Loucy (cell line): ENCODE results near the gene IFI35.

Source experiments
- H2AFZ ChIP-seq: fragments of 200-600 bp; sonication (generic); 2 replicates; pipeline ENCODE4 v1.6.0; 2016; ENCODE audit warnings: antibody characterized with exemption, mild to moderate bottlenecking, low read length, moderate library complexity
- H3F3A ChIP-seq: fragments of 200-600 bp; 2 replicates; pipeline ENCODE4 v1.6.0; 2016; ENCODE audit warnings: antibody characterized with exemption, low read depth, mild to moderate bottlenecking
- H3K27me3 ChIP-seq: fragments of 200-600 bp; sonication (generic); 2 replicates; pipeline ENCODE4 v1.6.1; 2014; ENCODE audit warnings: low read length, mild to moderate bottlenecking; ENCODE audit not compliant: insufficient read depth, poor library complexity, severe bottlenecking
- H3K36me3 ChIP-seq: fragments of 200-600 bp; sonication (generic); 2 replicates; pipeline ENCODE4 v1.6.1; 2016; ENCODE audit warnings: low read length; ENCODE audit not compliant: insufficient read depth
- H3K4me1 ChIP-seq: fragments of 200-600 bp; sonication (generic); 2 replicates; pipeline ENCODE4 v1.5.1; 2014; ENCODE audit warnings: low read length, mild to moderate bottlenecking; ENCODE audit not compliant: insufficient read depth, poor library complexity, severe bottlenecking
- H3K4me2 ChIP-seq: fragments of 200-600 bp; sonication (generic); 2 replicates; pipeline ENCODE4 v1.6.0; 2014; ENCODE audit warnings: antibody characterized with exemption, low read length, low read depth, mild to moderate bottlenecking; ENCODE audit not compliant: poor library complexity, severe bottlenecking
- H3K4me3 ChIP-seq: fragments of 200-600 bp; sonication (generic); 2 replicates; pipeline ENCODE4 v1.5.1; 2014; ENCODE audit warnings: low read length, mild to moderate bottlenecking, mixed read lengths; ENCODE audit not compliant: poor library complexity, severe bottlenecking
- H3K79me2 ChIP-seq: fragments of 200-600 bp; sonication (generic); 2 replicates; pipeline ENCODE4 v1.6.1; 2014; ENCODE audit warnings: low read length; ENCODE audit not compliant: insufficient read depth
- H3K9ac ChIP-seq: fragments of 200-600 bp; sonication (generic); 2 replicates; pipeline ENCODE4 v1.6.0; 2014; ENCODE audit warnings: mild to moderate bottlenecking, low read depth, low read length, moderate library complexity; ENCODE audit not compliant: poor library complexity, severe bottlenecking
- H3K9me2 ChIP-seq: fragments of 200-600 bp; sonication (generic); replicated peaks from 2 replicates; pipeline ENCODE4 v1.6.1; 2016; ENCODE audit warnings: low read depth, low read length, mixed read lengths
- H3K9me3 ChIP-seq: fragments of 200-600 bp; sonication (generic); 2 replicates; pipeline ENCODE4 v1.6.1; 2014; ENCODE audit warnings: mild to moderate bottlenecking, antibody characterized with exemption, low read length, low read depth; ENCODE audit not compliant: insufficient read depth
- H4K20me1 ChIP-seq: fragments of 200-600 bp; sonication (generic); 2 replicates; pipeline ENCODE4 v1.6.0; 2014; ENCODE audit warnings: antibody characterized with exemption, low read length, mild to moderate bottlenecking; ENCODE audit not compliant: insufficient read depth, poor library complexity, severe bottlenecking
- EZH2phosphoT487 ChIP-seq: fragments of 200-600 bp; IDR thresholded peaks from 2 replicates; pipeline ENCODE4 v1.6.1; 2018; ENCODE audit warnings: antibody characterized with exemption, mild to moderate bottlenecking, moderate library complexity, borderline replicate concordance
- TF ChIP-seq, protein P1 (sequence below): fragments of 200-600 bp; sonication (generic); conservative IDR thresholded peaks from 2 replicates; pipeline ENCODE4 v1.5.1; 2014; ENCODE audit warnings: mild to moderate bottlenecking, antibody characterized with exemption, low read length

Gene IFI35

DNA sequence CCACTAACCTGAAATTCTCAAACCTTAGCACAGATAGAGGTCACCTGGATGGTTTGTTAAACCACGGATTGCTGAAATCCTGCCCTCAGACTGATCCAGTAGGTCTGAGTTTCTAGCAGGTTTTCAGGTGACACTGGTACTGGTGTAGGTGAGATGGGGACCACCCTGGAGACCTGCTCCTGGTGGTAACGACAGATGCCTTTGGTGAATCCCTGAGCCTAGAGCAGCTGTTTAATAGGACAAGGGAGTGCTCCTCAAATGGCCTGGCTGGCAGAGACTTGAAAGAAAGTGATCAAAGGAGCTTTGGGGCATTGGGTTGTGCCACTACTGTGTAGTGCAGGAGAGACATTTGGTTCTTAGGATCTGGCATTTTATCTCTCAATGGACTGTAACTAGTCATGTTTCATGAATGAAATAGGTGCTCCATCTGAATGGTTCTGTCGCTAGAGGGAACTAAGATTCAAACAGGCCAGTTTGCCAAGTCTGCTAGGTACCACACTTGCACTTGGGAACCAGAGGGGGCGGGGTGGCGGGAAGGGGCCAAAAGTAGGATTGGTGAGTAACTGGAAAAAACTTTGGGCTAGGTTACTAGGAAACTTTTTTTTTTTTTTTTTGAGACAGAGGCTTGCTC lies 2.9 kb upstream of the IFI35 start:
- Histone ChIP-seq H3K9me2 (no peaks in the 10 kb centered on the region), H2AFZ (no peak overlapping the region), H3K36me3 (peaks cover 24% of the 10 kb centered on the region; the same call in 1 of the 2 replicates), H3K4me2 (no peak overlapping the region), H3K4me3 (no peak overlapping the region), H3F3A (peaks cover 2% of the 10 kb centered on the region; the same call in 1 of the 2 replicates), H3K4me1 (peaks cover 14% of the 10 kb centered on the region), H3K9ac (no peak overlapping the region), H4K20me1 (peaks cover 25% of the 10 kb centered on the region), H3K9me3 (no peaks in the 10 kb centered on the region), H3K79me2 (peaks cover 30% of the 10 kb centered on the region), H3K27me3 (peaks cover 5% of the 10 kb centered on the region)
- TF ChIP-seq, protein P1, sequence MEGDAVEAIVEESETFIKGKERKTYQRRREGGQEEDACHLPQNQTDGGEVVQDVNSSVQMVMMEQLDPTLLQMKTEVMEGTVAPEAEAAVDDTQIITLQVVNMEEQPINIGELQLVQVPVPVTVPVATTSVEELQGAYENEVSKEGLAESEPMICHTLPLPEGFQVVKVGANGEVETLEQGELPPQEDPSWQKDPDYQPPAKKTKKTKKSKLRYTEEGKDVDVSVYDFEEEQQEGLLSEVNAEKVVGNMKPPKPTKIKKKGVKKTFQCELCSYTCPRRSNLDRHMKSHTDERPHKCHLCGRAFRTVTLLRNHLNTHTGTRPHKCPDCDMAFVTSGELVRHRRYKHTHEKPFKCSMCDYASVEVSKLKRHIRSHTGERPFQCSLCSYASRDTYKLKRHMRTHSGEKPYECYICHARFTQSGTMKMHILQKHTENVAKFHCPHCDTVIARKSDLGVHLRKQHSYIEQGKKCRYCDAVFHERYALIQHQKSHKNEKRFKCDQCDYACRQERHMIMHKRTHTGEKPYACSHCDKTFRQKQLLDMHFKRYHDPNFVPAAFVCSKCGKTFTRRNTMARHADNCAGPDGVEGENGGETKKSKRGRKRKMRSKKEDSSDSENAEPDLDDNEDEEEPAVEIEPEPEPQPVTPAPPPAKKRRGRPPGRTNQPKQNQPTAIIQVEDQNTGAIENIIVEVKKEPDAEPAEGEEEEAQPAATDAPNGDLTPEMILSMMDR, result no peak
- no peak for TF ChIP-seq EZH2phosphoT487

DNA sequence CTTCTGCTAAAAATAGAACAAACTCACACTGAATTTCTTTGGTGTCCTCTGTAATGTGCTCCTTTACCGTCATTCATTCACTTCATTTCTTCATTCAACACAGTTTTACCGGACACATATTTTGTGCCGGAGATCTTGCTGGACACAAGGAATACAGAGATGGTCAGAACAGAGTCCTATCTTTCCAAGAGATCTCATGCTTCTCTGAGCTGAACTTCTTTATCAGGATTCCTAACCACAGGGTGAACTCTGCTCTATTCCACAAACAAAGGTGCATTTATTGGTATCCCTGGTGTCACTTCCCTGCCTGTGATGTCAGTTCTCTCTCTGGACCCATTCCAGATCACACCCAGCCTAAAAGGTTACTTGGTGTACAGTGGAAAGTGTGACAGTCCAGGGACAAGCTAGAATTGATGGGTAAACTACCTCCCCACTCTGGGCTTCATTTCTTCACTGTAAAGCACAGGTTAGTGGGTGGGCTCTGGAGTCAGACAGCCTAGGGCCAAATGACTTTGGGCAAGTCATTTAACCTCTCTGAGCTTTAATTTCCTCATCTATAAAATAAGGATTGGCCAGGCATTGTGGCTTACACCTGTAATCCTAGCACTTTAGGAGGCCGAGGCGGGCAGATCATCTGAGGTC lies 4.2 kb downstream of the IFI35 start:
- no peak overlapping the region for H3K9ac ChIP-seq
- no peaks in the 10 kb centered on the region for H4K20me1 ChIP-seq
- no peak overlapping the region for H3K4me2 ChIP-seq
- H3K79me2 ChIP-seq, result no peaks in the 10 kb centered on the region
- H3K9me2 ChIP-seq, result no peaks in the 10 kb centered on the region
- H3K4me3 ChIP-seq, result no peak overlapping the region
- peaks cover 14% of the 10 kb centered on the region; the same call in 1 of the 2 replicates for H3K36me3 ChIP-seq
- H3K27me3 ChIP-seq, result no peaks in the 10 kb centered on the region
- TF ChIP-seq, protein P1, result no peak
- TF ChIP-seq EZH2phosphoT487, result no peak
- H3F3A ChIP-seq, result no peaks in the 10 kb centered on the region
- no peak overlapping the region for H2AFZ ChIP-seq
- H3K9me3 ChIP-seq, result no peaks in the 10 kb centered on the region
- H3K4me1 ChIP-seq, result no peaks in the 10 kb centered on the region

GRCh38 chr17:43011728-43012472 lies 5.3 kb downstream of the IFI35 start:
- peaks cover 23% of the 10 kb centered on the region; the same call in 1 of the 2 replicates for H3K36me3 ChIP-seq

More at GRCh38 chr17:43011728-43012472, 5.3 kb downstream of the IFI35 start:
- Histone ChIP-seq H3K9me3 (no peaks in the 10 kb centered on the region), H3K27me3 (no peaks in the 10 kb centered on the region), H3K9me2 (no peaks in the 10 kb centered on the region), H3K4me1 (no peaks in the 10 kb centered on the region), H3K4me3 (no peak overlapping the region), H3K4me2 (no peak overlapping the region), H3F3A (no peaks in the 10 kb centered on the region), H3K79me2 (peaks cover 5% of the 10 kb centered on the region; the same call in 1 of the 2 replicates), H4K20me1 (no peaks in the 10 kb centered on the region), H2AFZ (no peak overlapping the region), H3K9ac (no peak overlapping the region)
- TF ChIP-seq EZH2phosphoT487, result no peak
- TF ChIP-seq, protein P1, result no peak
